ENCODE measurements around the gene KDM4C. TPM values are rescaled to one million over a fixed set of nuclear protein-coding genes. Genes with fewer than 3 reads are reported as not detected.

Gene KDM4C
- total and polyA plus RNA-seq, 2 of the 8 experiments (the other 6 are each of a cell fraction or from before 2014, with no cell fraction given) = 13.0 to 26.1 TPM

DNA sequence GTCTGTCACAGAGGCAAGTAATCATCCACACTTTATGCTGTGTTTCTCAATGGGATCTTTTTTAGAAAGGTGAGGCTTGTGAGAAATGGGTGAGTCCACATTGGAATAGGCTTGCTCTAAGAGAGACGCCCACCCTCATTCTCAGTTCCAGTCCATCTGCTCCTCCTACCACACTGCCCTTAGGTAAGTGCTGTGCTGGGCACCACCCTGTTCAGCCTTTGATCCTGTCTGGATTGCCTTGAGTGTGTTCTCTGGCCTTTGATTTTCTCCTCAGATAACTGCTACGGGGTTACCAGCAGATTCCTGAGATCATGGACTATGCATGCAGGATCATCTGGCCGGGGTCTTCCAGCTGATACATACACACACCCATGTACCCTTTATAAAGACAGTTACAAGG, 328.6 kb downstream of the KDM4C start (continued):
- TF ChIP-seq, protein P1, sequence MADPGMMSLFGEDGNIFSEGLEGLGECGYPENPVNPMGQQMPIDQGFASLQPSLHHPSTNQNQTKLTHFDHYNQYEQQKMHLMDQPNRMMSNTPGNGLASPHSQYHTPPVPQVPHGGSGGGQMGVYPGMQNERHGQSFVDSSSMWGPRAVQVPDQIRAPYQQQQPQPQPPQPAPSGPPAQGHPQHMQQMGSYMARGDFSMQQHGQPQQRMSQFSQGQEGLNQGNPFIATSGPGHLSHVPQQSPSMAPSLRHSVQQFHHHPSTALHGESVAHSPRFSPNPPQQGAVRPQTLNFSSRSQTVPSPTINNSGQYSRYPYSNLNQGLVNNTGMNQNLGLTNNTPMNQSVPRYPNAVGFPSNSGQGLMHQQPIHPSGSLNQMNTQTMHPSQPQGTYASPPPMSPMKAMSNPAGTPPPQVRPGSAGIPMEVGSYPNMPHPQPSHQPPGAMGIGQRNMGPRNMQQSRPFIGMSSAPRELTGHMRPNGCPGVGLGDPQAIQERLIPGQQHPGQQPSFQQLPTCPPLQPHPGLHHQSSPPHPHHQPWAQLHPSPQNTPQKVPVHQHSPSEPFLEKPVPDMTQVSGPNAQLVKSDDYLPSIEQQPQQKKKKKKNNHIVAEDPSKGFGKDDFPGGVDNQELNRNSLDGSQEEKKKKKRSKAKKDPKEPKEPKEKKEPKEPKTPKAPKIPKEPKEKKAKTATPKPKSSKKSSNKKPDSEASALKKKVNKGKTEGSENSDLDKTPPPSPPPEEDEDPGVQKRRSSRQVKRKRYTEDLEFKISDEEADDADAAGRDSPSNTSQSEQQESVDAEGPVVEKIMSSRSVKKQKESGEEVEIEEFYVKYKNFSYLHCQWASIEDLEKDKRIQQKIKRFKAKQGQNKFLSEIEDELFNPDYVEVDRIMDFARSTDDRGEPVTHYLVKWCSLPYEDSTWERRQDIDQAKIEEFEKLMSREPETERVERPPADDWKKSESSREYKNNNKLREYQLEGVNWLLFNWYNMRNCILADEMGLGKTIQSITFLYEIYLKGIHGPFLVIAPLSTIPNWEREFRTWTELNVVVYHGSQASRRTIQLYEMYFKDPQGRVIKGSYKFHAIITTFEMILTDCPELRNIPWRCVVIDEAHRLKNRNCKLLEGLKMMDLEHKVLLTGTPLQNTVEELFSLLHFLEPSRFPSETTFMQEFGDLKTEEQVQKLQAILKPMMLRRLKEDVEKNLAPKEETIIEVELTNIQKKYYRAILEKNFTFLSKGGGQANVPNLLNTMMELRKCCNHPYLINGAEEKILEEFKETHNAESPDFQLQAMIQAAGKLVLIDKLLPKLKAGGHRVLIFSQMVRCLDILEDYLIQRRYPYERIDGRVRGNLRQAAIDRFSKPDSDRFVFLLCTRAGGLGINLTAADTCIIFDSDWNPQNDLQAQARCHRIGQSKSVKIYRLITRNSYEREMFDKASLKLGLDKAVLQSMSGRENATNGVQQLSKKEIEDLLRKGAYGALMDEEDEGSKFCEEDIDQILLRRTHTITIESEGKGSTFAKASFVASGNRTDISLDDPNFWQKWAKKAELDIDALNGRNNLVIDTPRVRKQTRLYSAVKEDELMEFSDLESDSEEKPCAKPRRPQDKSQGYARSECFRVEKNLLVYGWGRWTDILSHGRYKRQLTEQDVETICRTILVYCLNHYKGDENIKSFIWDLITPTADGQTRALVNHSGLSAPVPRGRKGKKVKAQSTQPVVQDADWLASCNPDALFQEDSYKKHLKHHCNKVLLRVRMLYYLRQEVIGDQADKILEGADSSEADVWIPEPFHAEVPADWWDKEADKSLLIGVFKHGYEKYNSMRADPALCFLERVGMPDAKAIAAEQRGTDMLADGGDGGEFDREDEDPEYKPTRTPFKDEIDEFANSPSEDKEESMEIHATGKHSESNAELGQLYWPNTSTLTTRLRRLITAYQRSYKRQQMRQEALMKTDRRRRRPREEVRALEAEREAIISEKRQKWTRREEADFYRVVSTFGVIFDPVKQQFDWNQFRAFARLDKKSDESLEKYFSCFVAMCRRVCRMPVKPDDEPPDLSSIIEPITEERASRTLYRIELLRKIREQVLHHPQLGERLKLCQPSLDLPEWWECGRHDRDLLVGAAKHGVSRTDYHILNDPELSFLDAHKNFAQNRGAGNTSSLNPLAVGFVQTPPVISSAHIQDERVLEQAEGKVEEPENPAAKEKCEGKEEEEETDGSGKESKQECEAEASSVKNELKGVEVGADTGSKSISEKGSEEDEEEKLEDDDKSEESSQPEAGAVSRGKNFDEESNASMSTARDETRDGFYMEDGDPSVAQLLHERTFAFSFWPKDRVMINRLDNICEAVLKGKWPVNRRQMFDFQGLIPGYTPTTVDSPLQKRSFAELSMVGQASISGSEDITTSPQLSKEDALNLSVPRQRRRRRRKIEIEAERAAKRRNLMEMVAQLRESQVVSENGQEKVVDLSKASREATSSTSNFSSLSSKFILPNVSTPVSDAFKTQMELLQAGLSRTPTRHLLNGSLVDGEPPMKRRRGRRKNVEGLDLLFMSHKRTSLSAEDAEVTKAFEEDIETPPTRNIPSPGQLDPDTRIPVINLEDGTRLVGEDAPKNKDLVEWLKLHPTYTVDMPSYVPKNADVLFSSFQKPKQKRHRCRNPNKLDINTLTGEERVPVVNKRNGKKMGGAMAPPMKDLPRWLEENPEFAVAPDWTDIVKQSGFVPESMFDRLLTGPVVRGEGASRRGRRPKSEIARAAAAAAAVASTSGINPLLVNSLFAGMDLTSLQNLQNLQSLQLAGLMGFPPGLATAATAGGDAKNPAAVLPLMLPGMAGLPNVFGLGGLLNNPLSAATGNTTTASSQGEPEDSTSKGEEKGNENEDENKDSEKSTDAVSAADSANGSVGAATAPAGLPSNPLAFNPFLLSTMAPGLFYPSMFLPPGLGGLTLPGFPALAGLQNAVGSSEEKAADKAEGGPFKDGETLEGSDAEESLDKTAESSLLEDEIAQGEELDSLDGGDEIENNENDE (IDR thresholded peaks at IDR 0.05; ENCODE audit: insufficient replicate concordance, low read length) = no peak
- TF ChIP-seq, protein P2, sequence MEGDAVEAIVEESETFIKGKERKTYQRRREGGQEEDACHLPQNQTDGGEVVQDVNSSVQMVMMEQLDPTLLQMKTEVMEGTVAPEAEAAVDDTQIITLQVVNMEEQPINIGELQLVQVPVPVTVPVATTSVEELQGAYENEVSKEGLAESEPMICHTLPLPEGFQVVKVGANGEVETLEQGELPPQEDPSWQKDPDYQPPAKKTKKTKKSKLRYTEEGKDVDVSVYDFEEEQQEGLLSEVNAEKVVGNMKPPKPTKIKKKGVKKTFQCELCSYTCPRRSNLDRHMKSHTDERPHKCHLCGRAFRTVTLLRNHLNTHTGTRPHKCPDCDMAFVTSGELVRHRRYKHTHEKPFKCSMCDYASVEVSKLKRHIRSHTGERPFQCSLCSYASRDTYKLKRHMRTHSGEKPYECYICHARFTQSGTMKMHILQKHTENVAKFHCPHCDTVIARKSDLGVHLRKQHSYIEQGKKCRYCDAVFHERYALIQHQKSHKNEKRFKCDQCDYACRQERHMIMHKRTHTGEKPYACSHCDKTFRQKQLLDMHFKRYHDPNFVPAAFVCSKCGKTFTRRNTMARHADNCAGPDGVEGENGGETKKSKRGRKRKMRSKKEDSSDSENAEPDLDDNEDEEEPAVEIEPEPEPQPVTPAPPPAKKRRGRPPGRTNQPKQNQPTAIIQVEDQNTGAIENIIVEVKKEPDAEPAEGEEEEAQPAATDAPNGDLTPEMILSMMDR (IDR thresholded peaks at IDR 0.05; ENCODE audit: control extremely low read depth in 1 of 3, insufficient read depth in 1 of 3, low read depth in 1 of 3, low read length in 3 of 3) = no peak
- no peak for TF ChIP-seq MAFK (IDR thresholded peaks at IDR 0.05; ENCODE audit: low read depth, low read length)
- no peak for TF ChIP-seq BRCA1 (IDR thresholded peaks at IDR 0.05; ENCODE audit: low read depth, low read length)
- TF ChIP-seq HDAC2 (IDR thresholded peaks at IDR 0.05; ENCODE audit: borderline replicate concordance in 1 of 2, low read depth in 2 of 2, low read length in 2 of 2) = no peak

Data from H1 (cell line).